Urothelium cell line (cell line): ENCODE data around the gene PLPP7.
A peak's percentile ranks its signal among the peaks of the same experiment; 100 is the strongest.
"Not testable (repeated sequence)": the region's sequence is repeated elsewhere in the genome, so short reads cannot be mapped to it uniquely, and the experiment has no call there.

Source experiments
- DNase-seq: peaks from one replicate; pipeline ENCODE4 v3.0.0; 2011; ENCODE audit warnings: low spot score, mixed read lengths
- FAIRE-seq: peaks from 2 replicates; lab custom pipeline; 2011; peaks lifted over from hg19 to GRCh38; lab: Jason Lieb, UNC

PLPP7 gene

DNA sequence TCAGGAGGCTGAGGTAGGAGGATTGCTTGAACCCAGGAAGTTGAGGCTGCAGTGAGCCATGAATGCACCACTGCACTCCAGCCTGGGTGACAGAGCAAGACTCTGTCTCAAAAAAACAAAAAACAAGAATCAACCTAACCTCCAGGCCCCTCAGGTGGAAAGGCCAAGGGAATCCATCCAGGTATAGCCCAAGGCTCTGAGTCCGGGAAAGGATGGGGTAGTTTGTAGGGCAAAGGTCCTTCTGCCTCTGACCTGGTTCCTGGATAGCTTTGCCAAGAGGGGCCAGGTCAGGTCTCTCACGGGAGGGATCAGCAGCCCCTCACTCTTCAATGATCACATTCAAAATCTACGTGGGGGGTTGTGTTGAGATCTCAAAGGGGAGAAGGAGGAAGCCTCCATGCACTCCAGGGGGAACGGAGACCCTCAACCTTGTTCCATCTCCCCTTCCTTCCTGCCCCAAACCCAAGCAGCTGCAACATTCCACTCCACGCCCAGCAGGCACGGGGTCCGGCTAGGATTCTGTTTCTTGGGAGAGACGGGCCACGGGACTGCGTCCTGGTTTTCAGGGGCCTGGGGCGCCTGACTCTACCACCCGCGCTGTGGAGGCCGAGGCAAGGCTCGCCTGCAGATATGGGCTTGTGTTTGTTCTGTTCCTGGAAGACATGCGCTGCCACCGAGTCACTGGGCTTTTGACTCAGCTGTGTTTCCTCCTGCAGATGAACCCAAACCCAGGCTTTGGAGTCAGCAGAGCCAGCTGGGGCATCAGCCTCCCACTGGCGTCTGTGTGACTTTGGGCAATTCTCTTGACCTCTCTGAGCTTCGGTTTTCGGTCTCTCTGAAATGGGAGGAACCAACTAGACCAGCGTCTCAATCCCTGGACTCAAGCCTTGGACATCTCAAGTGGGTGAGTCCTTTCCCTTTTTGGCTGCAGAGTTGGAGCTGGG, 35.5 kb downstream of the PLPP7 start:
- FAIRE-seq (no peak), DNase-seq (no peak)

DNA sequence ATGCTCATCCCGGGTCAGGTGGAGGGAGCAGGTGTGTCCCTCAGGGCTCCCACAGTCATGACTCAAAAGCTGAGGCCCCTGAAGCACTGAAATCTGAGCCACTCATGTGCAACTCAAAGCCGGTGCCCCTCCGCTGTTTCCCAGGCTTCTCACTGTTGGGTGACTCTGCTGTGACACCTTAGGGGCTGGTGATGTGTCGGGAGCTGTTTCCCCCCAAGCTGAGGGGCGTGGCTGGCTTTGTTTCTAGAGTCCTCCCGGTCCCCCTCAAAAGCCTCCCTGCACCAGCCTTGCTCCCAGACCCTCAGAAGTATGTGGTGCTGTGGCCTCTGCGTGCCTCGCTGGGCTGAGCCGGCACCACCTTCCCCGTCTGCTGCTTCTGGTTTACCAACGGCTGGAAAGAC, 39.7 kb downstream of the PLPP7 start:
- FAIRE-seq (no peak), DNase-seq (no peak)

DNA sequence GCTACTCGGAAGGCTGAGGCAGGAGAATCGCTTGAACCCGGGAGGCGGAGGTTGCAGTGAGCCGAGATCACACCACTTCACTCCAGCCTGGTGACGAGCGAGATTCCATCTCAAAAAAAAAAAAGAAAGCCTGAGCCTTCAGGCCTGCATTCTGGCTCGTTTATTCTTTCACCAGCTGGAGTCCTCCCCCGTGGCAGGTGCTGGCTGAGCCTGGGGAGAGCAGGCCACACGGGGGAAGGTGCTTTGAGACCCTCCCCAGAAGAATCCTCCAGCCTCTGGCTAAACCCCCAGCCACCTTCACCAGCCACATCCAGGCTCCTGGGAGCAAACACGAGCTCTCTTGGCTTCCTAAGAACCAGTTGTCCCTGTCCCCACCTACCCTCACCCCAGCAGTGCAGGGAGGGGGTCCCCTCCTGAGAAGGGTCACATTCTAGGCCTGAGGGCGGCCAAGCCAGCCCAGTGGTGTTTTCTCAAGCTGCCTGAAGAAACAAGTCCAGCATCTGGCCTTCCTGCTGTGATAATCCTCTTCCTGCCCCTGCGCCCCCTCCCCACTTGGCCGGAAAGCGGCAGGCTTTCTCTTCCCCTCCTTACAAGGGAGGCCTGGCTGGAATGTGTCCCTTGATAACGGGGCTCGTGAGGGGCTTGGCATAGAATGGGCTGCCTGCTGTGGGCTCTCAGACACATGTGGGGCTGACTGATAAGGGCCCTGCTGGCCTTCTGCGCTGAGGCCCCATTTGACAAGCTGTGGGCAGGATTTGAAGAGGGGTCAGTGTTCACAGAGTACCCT, 41.5 kb downstream of the PLPP7 start:
- DNase-seq (no peak), FAIRE-seq (no peak)

DNA sequence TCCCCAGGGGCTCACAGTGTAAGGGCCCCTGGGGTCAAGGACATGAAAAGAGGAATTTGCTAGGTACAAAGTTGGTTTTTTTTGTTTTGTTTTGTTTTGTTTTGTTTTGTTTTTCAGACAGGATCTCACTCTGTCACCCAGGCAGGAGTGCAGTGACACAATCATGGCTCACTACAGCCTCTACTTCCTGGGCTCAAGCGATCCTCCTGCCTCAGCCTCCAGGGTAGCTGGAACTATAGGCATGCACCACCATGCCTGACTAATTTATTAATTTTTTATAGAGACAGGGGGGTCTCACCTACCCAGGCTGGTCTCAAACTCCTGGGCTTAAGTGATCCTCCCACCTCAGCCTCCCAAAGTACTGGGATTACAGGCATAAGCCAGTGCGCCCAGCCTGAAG, 42.5 kb downstream of the PLPP7 start:
- FAIRE-seq, DNase-seq: not testable (repeated sequence)

DNA sequence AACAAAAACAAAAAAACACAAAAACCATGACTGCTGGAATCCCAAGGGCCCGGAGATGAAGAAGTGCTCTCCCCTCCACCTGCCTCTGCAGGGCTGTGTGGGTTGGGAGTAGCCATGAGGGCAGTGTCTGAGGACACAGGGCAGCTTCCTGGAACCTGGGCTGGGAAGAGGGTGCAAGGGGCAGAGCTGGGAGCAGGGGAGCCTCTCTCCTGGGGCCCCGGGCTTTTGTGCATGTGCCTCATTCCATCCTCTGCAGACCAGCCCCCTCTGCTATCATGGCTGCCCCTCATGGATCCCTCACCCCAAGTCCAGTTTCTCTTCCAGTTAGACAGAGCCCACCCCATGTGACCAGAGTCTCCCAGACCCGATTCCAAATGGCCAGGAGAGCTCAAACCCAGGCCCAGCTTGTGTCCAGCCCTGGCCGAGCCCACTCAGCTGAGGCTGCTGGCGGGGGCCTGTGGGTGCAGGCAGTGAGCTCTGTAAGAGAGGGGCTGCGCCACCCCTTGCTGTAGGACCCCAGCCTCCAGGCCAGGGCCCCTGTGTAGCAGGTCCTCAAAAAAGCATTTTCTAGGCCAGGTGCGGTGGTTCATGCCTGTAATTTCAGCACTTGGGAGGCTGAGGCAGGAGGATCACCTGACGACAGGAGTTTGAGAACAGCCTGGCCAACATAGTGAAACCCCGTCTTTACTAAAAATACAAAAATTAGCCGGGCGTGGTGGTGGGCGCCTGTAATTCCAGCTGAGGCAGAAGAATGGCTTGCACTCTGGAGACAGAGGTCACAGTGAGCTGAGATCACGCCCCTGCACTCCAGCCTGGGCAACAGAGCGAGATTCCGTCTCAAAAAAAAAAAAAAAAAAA, 44.5 kb downstream of the PLPP7 start:
- FAIRE-seq (no peak), DNase-seq (no peak)

DNA sequence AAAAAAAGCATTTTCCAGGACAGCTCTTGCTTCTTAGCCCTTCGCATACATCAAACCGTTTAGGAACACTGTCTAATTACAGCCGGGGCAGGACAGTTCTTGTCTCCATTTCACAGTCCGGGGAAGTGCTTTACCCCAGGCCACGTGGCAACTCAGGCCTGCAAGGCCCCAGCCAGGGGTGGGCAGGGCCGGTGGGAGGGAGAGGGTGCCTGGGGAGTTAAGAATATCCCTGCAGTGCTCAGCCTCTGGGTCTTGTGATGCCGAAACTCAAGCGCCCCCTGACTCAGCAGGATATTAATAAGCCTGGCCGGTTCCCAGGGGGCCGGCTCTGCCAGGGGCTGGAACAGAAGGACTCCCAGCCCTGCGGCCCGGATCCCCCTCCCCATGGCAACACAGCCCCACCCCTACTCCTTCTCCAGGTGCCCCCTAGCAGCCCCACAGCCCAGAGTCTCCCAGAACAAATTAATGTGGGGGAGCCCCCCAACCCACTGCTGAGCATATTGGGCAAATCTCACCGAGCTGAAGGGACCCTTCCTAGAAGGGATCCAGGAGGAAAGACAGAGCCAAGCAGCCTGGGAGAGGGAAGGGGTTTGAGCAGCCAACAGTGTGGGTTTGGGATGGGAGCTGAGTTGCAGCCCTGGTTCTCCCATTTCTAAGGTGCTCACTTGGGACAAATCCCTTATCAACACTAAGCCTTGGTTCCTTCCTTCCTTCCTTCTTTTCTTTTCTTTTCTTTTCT, 45.3 kb downstream of the PLPP7 start:
- FAIRE-seq (no peak), DNase-seq (peak; percentile 6)

DNA sequence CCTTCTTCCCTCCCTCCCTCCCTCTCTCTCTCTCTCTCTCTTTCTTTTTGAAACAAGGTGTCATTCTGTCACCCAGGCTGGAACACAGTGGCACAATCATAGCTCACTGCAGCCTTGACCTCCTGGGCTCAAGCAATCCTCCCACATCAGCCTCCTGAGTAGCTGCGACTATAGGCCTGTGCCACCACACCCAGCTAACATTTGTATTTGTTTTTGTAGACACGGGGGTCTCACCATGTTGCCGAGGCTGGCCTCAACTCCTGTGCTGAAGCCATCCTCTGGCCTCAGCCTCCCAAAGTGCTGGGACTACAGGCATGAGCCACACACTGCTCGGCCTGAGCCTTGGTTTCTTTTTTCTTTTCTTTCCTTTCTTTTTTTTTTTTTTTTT, 45.8 kb downstream of the PLPP7 start:
- no peak for FAIRE-seq
- no peak for DNase-seq

DNA sequence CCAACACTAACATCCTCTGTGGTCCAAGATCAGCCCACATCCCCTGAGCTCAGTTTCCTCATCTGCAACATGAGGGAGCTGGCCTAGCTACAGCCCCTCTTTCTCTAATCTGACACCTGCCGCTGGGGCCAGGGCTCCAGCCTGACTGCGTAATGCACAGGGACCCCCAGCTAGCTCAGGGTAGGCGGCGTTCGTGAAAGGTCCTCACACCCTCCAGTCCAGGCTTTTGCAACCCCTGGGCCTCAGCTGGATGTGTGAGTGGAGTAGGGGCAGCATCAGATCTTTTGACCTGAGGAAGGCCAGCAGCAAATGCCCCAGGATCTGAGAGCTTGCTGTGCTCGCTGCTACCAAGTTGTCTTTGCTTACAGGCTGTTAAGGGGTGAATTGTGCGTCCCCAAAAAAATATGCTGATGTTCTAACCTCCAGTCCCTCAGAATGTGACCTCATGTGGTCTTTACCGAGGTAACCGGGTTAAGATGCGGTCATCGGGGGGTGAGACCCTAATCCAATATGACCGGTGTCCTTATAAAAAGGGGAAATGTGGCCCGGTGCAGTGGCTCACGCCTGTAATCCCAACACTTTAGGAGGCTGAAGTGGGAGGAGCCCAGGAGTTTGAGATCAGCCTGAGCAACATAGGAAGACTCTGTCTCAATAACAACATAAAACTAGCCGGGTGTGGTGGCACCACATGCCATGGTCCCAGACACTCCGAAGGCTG, 47.8 kb downstream of the PLPP7 start:
- no peak for FAIRE-seq
- no peak for DNase-seq

DNA sequence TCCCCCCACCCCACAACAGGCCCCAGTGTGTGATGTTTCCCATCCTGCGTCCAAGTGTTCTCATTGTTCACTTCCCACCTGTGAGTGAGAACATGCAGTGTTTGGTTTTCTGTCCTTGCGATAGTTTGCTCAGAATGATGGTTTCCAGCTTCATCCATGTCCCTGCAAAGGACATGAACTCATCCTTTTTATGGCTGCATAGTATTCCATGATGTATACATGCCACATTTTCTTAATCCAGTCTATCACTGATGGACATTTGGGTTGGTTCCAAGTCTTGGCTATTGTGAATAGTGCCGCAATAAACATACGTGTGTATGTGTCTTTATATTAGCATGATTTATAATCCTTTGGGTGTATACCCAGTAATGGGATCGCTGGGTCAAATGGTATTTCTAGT, 49.7 kb downstream of the PLPP7 start:
- FAIRE-seq, DNase-seq: not testable (repeated sequence)

DNA sequence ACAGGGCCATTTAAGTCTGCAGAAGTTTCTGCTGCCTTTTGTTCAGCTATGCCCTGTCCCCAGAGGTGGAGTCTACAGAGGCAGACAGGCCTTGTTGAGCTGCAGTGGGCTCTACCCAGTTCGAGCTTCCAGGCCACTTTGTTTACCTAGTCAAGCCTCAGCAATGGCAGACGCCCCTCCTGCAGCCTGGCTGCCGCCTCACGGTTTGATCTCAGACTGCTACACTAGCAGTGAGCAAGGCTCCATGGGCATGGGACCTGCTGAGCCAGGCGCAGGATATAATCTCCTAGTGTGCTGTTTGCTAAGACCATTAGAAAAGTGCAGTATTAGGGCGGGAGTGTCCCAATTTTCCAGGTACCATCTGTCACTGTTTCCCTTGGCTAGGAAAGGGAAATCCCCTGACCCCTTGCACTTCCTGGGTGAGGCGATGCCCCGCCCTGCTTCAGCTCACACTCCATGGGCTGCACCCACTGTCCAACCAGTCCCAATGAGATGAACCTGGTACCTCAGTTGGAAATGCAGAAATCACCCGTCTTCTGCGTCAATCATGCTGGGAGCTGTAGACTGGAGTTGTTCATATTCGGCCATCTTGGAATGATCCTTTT, 55.5 kb downstream of the PLPP7 start:
- not testable (repeated sequence) for FAIRE-seq, DNase-seq

DNA sequence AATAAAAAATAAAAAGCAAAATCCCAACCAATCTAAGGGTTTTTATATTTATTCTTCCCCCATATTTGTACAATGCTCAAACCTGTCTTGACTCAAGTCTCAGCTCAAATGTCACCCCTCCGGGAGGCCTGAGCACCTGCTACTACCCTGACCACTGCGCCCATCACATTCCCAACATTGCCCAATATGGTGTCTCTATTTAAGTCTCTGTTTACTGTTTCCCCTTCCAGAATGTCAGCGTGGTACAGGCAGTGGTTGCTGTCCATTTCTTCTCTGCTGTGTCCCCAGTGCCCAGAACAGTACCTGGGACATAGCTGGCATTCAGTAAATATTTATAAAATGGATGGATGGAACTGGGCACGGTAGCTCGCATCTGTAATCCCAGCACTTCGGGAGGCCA, 57.0 kb downstream of the PLPP7 start:
- no peak for DNase-seq
- FAIRE-seq: no peak

DNA sequence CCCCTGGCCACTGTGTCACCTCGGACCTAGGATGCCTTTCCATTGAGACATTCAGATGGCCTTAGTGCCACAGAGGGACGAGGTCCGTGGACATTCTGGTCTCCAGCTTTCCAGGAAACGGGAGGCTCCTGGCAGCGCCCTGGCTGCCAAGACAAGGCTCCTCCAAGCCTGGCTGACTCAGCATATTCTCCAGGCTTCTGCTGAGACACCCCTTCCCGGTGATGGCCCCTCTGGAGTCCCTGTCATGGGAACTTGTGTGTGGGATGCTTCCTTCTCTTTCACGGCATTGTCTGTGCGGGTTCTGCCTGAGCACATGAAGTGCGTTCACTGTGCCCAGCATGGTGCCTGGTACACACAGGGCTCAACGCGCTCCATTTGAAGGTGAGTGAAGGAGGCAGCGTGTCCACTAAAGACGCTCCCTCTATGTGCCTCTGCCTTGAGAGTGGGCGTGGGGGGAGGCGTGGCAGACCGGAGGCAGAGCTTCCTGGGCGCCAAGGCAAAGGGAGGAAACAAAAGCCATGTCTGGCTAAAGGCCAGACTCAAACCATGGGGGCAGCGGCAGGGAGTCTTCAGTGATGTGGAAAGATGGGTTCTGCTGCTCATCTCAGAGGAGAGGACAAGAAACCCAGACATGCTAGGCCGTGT, 58.0 kb downstream of the PLPP7 start:
- FAIRE-seq (no peak), DNase-seq (no peak)

DNA sequence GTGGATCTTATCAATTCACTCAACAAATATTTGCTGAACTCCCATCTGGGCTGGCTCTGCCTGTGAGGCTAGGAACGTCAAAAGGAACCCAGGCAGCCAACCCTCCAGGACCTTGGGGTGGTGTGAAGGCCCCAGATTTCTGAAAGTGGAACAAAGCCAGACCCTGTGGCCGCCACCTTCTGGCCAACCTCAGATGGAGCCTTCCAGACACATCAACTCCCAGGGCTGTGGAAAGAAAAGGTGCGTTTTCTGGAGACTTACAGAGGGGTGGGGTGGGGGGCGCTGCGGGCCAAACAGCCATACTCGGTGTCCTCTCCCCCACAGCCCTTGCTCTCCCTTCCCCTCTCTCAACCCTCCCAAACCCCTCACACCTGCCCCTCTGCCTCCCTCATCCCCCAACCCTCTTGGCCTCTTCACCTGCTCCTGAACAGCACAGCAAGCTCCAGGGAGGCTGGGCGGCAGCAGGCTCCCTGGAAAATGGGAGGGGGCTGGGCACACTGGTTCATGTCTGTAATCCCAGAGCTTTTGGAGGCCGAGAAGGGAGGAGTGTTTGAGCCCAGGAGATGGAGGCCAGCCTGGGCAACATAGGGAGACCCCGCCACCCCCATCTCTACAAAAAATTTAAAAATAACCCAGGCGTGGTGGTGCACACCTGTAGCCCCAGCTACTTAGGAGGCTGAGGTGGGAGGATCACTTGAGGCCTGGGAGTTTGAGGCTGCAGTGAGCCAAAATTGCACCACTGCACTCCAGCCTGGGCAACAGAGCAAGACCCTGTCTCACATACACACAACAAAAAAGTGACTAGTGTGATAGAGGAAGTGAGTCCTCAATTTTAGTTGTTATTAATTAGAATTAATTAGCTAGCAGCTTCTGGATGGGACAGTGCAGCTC, 59.4 kb downstream of the PLPP7 start:
- FAIRE-seq: no peak
- no peak for DNase-seq

DNA sequence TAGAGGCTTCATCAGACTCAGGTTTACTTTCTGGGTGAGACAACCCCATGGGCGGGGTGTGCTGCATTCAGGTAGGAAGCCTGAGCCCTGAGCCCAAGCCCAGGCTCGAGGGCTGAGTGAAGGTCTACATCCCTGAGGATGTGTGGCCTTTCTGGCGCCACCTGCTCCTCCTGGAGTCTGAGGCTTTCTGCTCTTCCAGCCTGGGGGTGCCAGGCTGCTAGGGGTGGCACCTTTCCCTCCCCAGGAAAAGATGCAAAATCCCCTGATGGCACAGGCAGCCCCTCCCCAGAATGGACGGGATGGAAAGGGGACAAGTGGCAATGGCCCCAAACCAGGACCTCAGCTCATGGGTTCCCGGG, 60.0 kb downstream of the PLPP7 start:
- DNase-seq (no peak), FAIRE-seq (no peak)

DNA sequence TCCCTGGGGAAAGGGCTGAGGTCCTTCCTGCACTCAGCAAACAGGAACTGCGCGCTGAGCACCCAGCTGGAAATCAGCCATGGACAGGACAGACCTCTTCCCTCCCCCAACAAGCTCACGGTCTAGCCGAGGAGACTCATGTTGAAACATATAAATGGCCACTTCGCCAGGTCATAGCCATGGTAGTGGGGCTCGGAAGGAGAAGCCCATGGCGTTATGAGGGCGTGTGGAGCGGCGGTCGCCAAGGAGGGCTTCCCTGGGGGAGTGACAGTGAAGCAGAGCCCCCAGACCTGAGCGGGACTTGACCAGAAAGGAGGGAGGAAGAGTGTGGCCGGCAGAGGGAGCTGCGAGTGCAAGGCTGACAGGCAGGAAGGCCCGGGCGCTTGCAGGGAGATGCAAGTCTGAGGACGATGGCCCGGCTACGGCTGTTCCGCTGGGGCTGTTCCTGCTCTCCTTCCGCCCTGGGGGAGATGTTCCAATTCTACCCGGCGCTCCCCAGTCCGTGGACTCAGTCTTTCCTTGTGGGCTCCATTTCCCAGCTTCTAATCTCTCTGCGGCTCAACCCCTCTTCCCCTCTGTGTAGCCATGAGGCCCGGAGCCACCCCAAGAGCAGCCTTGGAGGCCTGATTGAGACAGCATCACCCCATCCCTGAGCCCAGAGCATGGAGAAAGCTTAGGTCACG, 60.5 kb downstream of the PLPP7 start:
- DNase-seq (peak; percentile 86), FAIRE-seq (no peak)

DNA sequence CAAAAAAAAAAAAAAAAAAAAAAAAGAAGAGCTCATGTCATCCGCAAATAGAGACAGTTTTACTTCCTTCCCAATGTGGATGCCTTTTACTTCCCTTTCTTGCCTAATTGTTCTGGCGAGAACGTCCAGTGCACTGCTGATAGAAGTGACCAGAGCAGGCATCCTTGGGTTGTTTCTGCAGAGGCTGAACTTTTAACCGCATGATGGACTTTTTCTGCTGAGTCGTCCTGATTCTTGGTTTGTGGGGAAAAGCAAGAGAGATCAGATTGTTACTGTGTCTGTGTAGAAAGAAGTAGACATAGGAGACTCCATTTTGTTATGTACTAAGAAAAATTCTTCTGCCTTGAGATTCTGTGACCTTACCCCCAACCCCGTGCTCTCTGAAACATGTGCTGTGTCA, 67.0 kb downstream of the PLPP7 start:
- DNase-seq, FAIRE-seq: not testable (repeated sequence)

DNA sequence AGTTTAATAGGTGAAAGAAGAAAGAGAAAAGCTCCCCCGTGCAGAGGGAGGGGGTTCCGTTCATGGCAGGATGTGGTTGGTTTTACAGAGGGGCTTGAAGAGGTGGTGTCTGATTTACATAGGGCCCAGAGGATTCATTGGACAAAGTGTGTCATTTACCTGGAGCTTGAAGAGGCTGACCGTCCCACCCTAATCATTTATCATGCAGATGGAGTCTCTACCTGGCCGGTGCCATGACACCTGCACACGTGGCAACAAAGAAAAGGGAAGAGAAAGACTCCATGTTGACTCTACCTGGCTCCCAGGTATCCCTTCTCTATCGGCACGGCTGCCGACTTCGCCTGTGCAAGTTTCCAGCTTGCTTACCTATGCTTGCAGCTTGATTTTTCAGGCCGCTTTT, 69.0 kb downstream of the PLPP7 start:
- DNase-seq: no peak
- FAIRE-seq: no peak
